ENCODE measurements around the gene ALK.

ALK gene

DNA sequence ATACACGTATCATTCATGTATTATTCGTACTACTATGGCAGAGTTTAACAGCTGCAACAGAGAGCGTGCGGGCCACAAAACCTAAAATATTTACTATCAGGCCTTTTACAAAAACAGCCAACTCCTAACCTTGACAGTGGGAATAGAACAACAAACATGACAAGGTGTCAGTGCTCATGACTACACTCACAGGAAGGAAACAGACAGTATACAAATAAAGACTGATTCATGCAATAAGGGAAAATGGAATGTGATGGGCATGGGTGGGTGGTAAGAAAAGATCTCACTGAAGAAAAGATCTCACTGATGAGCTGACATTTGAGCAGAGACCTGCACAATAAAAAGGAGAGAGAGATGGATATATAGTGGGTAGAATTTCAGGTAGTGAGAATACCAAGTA is 347.8 kb downstream of the ALK start:
- DNase-seq (ENCODE audit: low read depth), result no peak

DNA sequence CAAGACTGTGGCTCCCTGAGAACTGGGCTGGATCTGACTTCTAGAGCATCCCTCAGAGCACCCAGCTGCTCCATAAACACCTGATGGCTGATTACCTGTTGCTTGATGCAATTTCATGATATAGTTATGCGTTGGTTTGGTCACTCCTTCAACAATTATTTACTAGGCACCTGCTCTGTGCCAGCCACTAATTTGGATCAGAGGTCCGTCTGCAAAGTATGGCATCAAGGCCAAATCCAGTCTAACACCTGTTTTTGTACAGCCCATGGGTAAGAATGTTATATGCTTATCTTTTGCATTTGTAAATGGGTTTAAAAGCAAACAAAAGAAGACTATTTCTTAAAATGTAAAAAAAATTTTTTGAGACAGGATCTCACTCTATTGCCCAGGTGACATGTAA is 348.2 kb downstream of the ALK start:
- no peak for DNase-seq (ENCODE audit: low read depth)

DNA sequence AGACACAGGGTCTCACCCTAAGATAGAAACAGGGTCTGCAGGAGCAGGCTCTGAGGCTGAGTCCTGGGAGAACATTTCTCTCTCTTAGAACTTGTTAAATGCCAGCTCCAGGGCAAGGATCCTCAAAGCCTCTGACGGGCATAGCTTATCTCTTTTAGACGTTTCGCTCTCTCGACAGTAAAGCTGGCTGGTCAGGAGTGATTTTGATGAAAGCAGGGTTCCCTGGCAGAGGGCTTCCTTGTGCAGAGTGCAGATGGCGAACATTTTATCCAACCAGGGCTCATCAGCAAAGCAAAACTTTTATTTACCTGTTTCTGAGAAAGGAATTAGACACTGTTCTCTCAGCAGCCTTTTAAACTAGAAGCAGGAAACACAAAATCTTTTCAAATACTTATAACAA is 350.8 kb downstream of the ALK start:
- no peak for DNase-seq (ENCODE audit: low read depth)

DNA sequence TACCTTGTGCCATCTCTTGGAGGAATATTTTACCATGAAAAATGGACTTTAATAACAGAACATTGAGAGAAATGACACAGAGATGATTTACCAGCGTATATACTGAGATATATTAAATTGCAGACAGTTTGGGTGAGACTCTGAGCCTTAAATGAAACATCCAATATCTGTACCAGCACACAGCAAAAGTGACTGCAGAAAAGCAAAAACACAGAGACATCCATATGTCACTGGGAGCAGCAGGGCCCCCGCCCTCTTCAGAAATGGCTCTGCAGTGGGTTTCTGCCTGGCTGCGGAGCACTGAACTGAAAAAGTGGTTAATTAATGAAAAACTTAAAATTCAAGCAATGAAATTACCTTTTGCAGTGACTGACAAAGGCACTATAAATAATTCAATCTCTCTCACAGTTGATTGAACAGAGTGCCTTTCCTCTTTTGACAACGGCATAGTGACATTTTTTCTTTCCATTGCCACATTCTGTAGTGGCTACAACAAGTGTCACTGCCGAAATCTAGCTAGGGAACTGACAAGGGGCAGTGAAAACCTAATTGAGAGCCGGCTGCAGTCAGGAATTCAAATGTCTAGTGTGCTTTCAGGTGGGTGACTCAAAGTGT is 353.4 kb downstream of the ALK start:
- DNase-seq (ENCODE audit: low read depth), result no peak

DNA sequence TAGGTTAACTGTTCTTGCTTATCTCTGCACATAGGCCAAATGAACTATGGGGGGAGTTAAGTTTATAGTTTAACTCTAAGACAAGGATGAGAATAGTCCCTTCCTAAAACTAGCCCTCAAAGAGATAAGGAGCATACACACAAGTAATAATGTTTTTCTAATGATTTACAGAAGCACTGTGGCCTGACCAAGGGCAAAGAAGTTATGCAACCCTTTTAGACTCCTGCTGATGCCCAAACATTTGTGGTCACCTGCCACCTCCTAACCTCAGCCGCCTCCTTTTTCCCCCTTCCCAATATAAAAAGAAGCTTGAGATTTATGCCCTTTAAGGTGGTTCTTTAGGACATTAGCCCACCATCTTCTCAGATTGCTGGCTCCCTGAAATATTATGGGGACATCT is 357.7 kb downstream of the ALK start:
- no peak for DNase-seq (ENCODE audit: low read depth)

DNA sequence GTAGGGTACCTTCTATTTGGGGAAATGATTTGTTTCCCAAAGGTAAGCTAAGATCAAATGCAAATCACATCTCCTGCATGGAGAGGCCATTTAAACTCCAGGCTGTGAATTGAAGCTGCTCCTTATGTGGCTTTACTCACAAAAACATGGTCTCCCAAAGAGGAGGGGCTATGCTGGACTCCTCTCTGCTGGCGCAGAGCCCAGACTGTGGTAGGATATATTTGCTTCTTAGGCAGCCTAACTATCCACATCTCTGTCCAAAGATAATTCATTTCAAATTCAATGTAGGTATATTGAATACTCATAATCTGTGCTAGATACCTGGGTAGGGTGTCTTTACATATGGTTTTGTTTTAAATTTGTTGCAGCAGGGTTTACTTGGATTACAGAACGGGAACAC is 358.5 kb downstream of the ALK start:
- no peak for DNase-seq (ENCODE audit: low read depth)

DNA sequence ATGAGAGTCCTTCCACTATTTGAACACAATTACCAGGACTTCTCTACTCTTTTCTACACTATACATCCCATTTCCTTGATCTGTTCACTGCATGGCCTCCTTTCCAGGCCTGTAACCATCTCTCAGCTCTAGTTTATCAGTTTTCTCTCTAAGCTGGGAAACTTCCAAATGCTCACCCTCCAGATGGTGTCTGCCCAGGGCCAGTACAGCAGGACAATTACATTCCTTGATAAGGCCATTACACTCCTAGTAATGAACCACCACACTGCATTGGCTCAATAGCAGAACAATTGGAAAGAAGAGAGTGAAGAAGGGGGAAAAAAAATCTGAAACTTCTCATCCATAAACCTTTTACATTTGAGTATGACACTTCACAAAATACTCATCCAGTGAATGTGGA is 359.1 kb downstream of the ALK start:
- no peak for DNase-seq (ENCODE audit: low read depth)

DNA sequence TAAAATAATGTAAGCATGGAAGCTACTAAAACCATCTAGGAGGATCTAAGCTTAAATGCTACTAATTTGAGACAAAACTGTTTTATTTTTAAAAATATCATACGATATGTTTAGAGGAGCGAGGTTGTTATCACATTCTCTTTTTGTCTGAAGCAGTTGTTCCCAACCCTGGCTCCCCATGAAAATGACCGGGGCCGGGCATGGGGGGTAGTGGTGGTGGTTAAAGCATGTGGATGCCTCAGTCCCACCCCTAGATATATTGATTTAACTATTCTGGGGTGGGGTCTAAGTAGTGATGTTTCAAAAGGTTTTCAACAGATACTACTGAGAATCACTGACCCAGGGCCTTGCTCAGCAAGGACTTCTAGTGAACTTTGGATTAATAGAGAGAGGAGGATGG is 359.8 kb downstream of the ALK start:
- no peak for DNase-seq (ENCODE audit: low read depth)

DNA sequence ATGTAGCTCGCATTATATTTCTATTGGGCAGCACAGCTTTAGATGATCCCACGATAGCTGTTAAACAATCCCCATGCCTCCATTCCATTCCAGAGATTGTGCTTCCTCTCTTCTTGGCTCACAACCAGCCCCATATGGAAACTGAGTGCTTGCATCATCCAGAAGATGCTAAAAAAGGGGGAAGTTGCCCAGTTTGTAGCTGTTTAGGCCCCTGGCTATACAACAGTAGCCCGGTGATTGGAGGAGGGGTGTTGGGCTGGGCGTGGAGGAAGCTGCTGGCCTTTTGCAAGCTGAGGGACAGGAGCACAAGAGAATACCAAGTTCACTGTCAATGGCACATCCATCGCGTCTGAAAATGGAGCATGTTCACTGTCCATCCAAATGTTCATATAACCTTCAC is 360.2 kb downstream of the ALK start:
- DNase-seq (ENCODE audit: low read depth), result no peak

DNA sequence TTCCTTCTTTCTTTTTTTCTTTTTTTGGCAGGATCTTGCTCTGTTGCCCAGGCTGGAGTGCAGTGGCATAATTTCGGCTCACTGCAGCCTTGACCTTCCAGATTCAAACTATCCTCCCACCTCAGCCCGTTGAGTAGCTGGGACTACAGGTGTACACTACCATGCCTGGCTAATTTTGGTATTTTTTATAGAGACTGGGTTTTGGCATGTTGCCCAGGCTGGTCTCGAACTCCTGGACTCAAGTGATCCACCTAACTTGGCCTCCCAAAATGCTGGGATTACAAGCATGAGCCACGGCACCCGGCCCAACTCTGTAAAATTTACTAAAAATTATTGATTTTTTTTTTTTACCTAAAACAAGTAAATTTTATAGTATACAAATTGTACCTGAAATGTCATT is 360.8 kb downstream of the ALK start:
- DNase-seq (ENCODE audit: low read depth), result no peak

DNA sequence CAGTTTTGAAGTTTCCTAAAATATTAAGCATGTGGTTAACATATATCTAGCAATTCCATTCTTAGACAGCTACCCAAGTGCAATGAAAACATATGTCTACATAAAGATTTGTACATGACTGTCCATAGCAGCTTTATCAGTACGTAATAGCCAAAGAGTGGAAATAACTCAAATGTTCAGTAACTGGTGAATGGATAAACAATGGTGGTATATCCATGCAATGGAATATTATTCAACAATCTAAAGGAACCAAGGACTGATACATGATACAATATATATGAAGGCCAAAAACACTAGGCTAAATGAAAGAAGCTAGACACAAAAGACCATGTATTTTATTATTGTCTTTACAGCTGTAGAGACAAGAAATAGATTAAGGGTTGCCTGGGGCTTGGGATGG is 361.4 kb downstream of the ALK start:
- DNase-seq (ENCODE audit: low read depth), result no peak

DNA sequence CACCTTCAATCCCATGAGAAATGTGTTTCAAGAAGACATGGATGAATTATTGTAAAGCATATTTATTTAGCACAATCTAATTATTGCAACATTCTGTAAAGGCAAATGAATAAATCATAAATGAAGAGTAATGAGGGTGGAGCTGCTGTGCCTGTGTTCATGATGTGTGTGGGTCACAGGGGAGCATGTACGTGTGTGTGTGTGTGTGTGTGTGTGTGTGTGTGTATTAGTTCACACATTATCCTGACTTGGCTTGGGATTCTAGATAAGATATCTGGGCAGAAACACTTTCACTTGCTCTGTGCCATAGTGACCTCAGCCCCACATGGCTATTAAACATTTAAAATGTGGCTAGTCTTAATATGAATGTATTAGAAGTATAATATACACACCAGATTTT is 361.8 kb downstream of the ALK start:
- DNase-seq (ENCODE audit: low read depth), result no peak

DNA sequence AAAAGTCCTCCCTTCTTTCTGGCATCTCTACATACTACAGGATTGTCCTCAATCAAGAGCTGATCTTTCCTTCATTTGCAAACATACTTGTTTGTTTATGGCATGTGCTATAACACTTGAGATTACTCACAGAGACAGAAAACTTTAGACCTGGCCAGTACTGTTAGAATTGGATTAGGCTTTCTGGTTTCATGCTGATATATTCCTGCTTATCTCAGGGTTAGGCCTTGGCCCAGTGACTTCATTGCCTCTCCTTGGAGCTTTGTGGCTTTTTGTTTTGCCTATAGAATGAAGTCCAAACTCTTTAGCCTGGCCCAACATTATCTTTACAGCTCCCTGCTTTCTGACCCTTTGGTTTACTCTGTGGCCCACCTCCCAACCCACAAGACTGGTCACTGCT is 363.3 kb downstream of the ALK start:
- DNase-seq (ENCODE audit: low read depth), result no peak

DNA sequence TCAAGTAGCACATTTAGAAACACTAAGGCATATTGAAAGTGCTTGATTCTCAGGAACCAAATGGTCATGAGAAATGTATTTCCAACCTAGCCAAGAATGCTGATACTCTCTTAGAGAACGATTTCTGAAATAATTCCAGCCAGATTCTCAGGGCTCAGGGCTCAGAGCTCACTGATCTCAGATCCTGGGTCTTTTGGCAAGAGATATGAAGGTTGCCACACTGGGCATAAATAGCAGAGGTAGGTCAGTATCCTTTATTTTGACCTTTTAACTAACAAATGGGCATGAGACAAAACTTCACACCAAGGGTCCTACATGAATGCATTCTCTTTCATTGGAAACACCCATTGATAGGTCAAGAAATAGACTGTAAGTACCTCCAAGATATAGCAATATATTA is 364.1 kb downstream of the ALK start:
- no peak for DNase-seq (ENCODE audit: low read depth)

DNA sequence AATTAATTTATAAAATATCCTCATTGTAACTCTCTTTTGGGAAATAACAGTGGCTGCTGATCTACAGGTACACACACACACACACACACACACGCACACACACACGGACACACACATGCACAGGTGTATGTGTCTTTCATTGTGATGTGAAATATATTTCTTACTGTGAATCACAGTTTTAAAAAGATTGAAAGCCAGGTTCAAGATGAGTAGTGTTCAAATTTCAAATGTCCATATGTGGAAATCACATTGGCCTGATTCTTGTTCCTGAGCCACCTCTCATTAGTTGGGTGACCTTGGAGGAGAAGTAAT is 372.4 kb downstream of the ALK start:
- no peak for DNase-seq (ENCODE audit: low read depth)

DNA sequence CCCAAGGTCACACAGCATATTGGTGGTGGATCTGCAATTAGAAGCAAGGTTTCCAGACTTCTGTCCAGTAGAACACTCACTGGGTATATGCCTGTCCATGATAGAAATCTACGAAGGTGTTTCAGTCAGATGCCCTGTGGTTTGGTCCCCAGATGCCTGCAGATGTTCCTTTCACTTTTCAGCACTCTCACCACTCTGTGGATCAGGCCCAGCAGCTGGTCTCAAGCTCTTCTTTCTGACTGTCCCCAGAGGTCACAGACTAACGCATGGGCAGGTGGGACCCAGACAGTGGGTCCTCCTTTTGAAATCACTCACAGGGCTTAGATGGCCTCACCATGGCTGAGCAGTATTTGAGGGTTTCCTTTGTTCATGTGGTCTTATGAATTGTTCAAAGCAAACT is 376.5 kb downstream of the ALK start:
- no peak for DNase-seq (ENCODE audit: low read depth)

DNA sequence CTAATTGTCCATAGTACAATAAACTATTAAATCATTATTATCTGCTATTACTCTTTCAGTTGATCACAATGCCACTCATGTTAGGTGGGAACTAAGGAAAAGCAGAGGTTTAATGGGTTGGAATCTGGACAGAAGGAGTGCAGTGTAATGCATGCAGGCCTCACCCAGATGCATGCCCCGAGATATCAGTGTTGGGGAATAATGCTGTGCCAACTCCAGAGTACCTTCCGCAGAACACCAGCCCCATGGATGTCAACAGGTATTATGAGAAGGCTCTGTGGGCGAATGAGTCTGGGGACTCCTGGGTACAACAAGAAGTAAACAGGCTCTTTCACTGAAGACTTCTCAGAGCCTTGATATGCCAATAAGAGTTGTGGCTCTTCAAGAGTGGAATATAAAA is 377.4 kb downstream of the ALK start:
- no peak for DNase-seq (ENCODE audit: low read depth)

DNA sequence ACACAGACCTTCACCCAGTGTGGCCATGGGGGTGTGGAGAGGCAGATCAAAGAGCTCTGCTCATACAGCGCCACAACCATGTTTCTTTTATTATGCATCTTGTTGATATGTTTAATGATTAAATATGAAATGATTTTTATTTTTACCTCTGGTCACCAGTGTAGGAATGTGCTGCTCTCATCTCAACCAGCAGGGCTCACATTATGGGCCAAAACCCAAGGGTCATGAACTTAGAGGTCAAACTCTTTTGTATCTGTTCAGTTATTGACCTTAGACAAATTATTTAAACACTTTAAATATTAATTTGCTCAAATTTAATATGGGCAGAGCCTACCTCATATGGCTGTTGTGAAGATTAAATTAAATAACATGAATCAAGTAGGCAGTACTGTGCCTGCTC is 386.2 kb downstream of the ALK start:
- no peak for DNase-seq (ENCODE audit: low read depth)

DNA sequence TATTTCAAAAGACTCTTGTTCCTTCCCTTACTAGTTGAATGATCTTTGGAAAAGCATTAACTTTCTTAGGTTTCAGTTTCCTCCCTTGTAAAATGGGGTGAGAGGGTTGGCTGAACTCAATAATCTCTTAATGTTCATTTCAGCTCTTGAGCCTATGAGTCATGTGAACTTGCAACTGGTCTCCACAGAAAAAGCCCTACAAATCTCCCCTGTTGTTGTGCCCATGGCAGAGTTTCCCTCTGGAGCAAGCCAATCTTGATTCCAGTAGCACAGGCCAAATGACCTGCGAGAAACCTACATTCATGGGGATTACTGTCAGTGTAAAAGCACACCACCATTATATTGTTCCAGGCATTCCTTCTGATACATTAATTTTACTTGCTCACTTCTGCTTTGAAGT is 388.9 kb downstream of the ALK start:
- no peak for DNase-seq (ENCODE audit: low read depth)

DNA sequence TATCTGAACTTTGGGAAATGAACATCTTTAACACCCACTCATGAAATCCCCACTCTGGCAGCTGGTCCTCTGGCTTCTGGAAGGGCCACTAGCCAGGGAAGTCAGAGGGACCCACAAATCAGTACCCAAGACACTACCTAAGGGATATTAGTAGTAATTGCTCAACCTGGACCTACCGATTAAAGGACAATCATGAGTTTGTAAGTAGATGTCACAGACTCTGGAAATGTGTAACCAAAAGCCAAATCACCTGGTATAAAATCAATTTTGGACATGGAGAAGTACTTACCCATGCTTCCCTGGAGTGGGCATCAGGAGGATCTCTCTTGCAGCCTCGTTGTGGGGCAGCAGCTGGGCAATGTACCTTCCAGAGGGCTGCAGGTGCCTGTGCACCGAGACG is 389.8 kb downstream of the ALK start:
- DNase-seq (ENCODE audit: low read depth), result no peak

DNA sequence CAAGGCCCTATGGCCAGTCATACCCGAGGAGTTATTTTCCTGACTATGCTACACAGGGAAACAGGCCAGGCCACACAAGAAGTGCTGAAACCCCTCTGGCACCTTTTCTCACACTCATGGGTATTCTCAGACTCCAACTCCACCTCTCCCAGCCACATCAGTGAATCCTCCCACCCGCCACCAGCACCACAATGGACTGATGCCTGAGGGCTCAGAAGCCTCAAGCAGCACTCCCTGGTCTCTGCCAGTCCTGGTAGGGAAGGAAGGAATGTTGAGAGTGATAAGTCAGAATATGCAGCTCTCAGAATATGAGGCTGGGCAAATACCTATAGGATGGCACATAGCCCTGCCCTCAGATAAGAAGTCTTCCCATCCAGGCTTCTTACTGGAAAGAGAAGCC is 391.1 kb downstream of the ALK start:
- DNase-seq (ENCODE audit: low read depth), result no peak

DNA sequence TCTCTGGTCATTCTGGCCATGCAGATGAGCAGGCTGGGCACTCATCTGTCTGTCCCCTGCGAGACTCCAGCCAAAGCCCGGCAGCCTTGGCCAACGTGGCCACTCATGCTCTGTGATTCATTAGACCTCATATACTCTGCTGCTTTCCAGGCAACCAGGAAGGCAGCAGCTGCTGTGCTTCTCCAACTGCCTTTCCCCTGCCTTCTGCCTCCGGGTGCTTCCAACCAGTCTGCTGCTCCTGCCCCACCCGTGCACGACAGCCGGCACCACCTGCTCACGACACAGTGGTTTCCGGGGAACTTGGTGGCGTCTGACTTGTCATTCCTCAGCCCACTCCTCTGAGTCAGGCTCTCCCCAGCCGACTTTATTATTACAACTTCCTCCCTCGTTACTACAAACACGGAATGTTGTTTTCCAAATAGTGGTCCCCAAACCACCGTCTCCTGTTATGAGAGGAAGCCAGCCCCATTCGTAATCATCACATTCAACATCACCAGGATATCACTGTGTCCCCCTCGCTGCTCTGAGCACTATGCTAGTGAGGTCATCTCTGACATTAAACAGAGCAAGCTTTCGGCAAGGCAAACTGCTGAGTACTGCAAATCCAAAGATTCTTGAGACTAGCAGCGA is 392.4 kb downstream of the ALK start:
- no peak for DNase-seq (ENCODE audit: low read depth)

DNA sequence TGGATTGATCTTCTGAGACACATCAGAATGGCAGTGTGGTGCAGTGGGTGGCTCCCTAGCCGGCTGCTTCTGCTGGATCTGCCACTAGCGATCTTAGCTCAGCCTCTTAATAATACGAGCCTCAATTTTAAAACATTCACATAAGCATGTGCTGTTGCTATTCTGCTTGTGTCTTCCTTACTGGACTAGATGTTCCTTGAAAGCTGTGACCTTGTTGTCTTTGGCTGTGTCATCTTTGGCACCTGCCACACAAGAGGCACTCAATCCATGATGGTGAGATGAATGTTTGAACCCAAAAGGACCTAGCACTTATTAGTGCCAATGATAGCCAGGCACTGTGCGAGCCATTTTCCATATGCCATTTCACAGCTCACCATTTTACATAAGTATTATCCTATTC is 393.0 kb downstream of the ALK start:
- DNase-seq (ENCODE audit: low read depth), result no peak

DNA sequence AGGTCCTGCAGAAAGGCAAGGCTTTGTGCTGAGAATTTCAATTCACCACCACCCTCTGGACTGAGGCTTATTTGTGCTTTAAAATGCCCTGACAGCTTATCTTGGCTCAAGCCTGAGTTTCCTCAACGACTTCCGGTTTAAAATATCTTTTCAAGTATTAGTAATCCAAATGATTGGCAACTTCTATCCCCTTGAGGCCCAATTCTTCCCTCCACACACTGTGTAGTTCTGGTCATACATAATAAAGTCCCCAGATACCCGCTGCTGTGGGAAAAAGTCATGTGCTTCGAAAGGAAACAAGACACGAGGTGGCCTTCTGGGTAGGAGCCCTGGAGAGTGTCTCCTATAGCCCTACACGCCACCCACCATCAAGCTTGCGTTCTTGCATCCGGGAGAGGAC is 393.4 kb downstream of the ALK start:
- DNase-seq (ENCODE audit: low read depth), result no peak
